Fibroblast of upper back skin (primary cell): ENCODE results near the gene CDRT4.
"Not testable (repeated sequence)": the region's sequence is repeated elsewhere in the genome, so short reads cannot be mapped to it uniquely, and the experiment has no call there.

Experiments
- DNase-seq: peaks from one replicate; pipeline ENCODE4 v3.0.0-alpha.2; 2013

Gene CDRT4

DNA sequence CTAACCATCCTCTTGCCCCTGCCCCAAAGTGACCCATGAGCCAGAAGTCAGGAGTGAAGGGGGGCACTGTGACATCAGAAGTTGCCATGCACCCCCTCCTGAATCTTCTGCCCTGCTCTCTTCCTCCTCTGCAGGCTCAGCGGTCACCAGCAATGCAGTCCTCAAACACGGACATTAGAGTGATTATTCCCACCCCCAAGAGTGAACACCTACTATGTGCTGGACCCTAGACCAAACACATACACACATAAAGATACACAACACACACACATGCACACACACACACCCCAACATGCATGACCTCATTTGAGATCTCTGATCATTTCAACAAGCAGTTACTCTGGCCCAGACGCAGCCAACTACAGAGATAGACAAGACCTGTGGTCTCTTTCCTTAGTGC is at the start of gene CDRT4:
TSS of gene CDRT4 (minus strand) at position 30 of the 400 bp plus-strand sequence. CDS start 27,383 bp downstream, outside the sequence.
- no peak for DNase-seq

DNA sequence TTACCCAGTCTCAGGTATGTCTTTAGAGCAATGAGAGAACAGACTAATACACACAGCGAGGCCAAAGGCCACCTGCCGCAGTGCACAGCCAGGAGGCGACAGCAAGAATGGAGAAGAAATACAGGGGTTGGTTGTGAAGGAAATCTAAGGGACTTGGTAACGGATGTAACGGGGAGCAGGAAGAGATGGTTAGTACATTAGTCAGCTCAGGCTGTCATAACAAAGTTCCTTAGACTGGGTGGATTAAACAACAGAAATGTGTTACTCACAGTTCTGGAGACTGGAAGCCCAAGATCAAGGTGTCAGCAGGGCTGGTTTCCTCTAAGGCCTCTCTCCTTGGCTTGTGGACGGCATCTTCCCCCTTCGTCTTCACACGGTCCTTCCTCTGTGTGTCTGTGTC is 48.7 kb upstream of the CDRT4 start:
- DNase-seq: peak; percentile 11

DNA sequence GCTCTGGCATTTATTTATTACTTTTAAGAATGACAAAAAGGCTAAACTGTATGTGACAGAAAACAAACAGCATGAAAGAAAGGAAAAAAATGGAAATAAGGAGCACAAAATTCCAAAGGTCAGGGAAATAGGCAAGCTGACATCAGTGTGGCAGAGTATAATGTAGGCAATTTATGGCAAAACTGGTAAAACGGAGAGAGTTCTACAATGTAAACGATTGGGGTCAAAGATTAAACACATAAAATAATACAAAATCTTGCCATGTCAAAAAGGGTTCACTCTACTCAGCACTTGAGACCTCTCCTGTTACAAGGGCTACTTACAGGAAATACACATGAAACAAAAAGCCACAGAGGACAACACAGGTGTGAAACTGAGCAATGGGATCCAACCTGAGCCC is 47.0 kb upstream of the CDRT4 start:
- DNase-seq: no peak

DNA sequence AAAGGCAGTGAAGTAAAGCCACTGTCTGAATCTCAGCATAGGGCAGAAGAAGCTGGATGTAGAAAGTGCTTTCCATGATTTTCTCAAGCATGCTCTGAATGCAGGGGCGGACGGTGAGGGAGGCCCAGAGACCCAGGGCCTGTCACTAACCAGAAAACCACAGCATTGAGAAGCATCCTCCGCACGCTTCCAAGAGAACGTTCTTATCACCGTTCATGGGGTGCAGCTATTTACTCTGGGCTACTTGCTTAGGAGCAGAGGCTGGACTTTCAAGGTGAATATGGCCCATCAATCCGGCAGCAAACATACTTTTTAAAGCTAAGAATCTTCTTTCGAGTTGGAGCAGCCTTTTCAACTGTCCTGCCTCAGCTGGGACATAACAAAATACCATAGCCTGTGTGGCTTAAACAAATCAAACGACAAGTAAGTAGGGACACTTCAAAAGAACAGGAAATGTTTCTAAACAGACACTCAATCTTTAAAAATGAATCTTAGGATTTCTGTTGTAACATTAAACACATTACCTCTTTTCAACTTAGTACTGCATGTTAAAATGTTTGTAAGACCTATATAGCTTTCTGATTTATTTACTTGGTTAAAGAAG is 46.5 kb upstream of the CDRT4 start:
- DNase-seq: no peak

DNA sequence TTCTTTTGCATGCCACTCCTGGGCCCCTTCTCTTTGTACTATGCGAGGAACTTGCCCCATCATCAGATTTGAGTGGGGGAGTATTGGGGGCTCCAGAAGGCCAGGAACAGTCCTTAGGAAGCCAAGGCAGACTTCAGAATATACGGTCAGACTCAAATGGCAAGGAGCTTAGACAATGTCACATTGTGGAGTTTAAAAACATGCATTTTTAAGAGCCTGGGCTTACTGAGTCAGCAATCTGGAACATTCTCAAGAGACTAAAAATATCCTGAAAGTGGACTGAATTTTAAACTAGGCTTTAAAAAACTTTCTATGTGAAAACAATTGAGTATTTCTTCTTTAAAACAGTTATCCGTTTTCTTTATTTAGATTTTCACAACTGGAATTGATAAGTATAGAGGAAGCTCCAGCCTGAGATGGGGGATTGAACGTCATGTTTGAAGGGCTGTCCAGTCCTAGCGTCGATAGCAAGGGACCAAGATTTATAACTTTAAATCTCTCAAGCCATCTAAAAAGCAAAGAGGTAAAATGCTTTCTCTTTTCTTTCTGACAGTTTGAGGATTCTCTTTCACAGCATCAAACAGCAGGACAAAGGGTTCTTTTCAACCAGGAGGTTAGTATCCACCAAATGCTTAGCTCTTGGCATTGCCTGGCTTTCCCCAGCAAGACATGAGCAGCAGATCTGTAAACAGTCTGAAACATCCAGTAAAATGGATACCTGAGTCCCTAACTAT is 45.8 kb upstream of the CDRT4 start:
- DNase-seq: peak; percentile 47

DNA sequence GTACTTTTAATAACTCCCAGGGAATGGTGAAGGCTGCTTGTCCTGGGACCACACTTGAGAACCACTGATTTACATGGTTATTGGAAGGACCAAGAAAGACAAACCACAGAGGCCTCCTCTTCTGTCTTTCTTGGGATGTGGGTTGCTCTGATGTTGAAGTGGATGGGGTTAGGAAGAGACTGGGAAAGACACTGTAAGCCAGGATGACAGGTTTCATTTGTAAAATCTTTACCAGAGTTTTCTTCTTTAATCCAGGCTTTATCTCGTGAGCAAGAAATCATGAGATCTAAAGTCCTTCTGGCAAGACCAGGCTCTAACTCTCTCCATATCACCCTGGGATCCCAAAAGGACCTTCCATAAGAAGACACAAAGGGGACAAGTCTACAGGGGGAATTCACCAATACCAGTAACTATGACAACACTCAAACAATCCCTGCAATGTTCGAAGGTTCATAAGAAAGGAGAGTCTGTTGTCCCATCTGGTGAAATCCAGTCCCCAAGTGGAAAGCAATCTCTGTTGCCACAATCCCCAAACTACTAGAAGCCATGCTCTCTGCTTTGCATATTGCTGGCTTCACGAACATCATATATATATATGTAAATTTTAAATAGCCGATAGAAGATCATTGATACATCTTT is 44.8 kb upstream of the CDRT4 start:
- no peak for DNase-seq

DNA sequence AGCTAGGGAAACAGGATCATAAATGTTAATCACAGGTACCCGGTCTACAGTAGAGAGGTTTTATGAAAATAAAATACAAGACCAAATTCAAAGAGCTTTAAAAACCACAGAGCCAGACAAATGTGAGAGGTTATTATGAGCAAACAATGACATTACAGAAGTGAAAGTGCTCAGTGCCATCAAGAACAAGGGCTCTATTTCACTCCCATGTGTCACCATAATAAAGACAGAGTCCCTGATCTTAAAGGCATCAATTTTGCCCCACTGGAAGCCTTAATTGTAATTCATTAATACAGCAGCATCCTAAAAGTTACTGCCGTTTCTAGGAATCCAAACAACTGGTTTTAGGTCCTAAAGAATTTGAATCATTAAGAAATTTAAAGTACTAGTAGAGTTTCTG is 43.7 kb upstream of the CDRT4 start:
- DNase-seq: no peak

DNA sequence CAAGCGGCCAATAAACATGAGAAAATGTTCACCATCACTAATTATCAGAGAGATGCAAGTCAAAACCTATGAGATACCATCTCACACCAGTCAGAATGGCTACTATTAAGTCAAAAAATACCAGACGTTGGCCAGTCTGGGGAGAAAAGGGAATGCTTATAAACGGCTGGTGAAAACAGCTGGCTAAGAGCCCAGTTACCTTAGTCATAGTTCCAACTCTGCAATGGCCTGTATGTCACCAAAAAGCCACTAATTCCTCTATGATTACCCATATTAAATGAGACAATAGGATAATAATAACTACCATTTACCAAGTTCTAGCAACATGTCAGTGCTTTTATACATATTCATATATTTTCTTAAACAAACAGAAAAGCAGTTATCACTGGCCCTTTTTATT is 42.9 kb upstream of the CDRT4 start:
- peak; percentile 72 for DNase-seq

DNA sequence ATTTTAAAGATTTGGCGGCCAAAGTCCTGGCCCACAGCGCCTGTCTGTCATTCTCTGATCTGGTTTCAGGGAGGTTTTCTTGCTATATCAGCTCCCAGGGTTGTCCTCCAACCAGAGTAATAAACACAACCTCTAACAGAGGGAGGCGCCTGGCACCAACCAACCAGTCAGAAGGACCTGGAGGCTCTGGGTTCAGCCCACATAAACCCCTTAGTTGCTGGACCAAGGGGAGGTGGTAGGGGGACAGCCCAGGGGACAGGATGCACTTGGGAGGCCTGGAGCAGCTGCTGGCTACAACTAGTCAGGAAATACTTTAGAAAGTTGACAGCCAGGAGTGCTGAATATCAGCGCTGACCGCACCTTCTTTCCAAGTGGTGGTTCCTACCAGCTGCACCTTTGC is 41.7 kb upstream of the CDRT4 start:
- no peak for DNase-seq

DNA sequence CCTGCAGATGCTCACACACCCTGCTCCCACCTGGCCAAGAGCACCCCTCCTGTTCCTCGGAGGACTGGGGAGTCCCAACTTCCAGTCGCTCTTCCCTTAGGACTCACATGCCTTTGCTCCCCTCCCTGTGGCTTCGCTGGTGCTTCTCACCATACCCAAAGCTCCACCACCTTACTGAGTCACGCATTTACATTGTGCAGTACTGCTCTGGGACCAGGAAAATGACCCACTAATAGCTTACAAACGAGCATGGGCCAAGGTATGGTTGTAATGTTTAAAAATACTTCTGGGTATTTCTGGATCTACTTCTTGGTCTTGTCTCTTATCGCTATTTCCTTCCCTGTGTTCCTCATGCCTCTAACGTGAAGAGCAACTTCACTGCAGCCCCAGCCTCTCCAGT is 41.0 kb upstream of the CDRT4 start:
- DNase-seq: no peak

DNA sequence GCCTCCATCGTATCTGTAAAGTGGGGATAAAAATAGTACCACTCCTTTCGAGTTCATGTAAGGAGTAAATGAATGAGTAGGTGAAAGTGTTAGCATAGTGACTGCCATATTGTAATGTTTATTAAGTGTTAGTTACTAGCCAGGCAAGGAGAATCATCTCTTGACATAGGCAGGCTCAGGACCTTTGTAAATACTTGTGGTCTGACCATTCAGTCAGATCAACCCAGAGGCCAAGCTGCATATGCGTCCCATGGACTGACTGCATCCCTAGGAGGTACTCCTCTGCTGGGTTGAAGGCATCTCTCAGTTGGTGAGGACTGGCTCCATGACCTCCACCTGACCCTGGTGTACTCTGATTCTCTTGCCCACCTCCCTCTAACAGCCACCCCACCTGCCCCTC is 40.5 kb upstream of the CDRT4 start:
- DNase-seq: no peak

DNA sequence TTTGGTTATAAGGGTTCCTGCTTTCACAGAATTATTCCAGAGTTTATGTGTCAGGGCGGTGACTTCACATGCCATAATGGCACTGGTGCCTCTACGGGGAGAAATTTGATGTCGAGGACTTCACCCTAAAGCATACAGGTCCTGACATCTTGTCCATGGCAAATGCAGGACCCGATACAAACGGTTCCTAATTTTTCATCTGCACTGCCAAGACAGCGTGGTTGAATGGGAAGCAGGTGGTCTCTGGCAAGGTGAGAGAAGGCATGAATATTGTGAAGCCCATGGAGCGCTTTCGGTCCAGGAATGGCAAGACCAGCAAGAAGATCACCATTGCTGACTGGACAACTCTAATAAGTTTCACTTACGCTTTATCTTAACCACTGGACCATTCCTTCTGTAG is 39.6 kb upstream of the CDRT4 start:
- DNase-seq: no peak

DNA sequence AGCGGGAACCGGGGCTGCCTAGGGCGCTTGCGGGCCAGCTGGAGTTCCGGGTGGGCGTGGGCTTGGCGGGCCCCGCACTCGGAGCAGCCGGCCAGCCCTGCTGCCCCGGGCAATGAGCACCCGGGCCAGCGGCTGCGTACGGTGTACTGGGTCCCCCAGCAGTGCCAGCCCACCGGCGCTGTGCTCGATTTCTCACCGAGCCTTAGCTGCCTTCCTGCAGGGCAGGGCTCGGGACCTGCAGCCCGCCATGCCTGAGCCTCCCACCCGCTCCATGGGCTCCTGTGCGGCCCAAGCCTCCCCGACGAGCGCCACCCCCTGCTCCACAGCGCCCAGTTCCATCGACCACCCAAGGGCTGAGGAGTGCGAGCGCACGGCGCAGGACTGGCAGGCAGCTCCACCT is 38.3 kb upstream of the CDRT4 start:
- not testable (repeated sequence) for DNase-seq

DNA sequence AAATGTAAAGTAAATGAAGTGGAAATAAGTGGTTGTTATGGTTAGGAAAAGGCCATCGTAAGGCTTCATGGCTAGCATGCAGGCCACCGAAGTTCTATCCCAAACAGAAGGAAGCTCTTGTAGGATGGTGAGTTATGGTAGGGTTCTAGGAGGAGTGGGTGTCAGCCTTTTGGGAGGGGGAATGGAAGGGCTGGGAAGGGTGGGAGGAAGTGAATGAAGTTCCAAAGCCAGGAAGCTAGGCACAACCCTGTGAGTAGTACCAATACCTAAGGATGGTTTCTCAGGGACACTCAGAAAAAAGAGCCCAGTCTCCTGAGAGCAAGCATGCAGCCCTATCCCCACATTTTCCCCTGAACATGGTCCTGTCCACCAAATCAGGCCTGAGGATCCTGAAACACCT is 36.3 kb upstream of the CDRT4 start:
- no peak for DNase-seq

DNA sequence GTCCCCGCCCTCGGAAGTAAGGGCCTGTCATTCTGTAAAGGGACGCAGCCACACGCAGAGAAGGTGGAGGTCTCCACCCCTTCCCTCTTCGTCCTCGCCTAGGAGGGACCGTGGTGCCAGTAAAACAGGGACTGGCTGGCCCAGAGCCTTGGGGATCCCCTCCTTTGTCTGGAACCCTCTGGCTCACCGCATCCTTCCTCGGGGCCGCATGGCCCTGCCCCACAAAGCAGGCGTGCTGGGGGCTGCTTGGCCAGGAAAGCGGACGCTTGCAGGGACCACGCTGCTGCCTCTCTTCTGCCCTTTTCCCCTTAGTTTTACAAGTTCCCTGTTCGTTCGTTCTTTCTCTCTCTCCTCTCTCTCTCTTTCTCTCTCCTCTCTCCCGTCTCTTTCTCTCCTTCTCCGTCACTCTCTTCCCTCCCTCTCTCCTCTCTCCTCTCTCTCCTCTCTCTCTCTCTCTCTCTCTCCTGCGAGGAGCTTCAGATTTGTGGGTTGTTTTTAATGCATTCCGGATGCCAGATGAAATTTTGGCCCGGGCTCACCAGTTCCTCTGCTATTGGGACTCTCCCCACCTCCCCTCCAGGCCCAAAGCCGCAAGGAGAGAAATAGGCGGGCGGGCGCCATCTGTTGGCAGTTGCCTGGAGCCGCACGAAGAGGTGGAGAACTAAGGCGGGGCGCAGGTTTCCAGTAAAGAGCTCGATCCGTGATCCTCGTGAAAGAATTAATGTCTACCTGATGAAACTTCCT is 35.1 kb upstream of the CDRT4 start:
- peak; percentile 97 for DNase-seq

DNA sequence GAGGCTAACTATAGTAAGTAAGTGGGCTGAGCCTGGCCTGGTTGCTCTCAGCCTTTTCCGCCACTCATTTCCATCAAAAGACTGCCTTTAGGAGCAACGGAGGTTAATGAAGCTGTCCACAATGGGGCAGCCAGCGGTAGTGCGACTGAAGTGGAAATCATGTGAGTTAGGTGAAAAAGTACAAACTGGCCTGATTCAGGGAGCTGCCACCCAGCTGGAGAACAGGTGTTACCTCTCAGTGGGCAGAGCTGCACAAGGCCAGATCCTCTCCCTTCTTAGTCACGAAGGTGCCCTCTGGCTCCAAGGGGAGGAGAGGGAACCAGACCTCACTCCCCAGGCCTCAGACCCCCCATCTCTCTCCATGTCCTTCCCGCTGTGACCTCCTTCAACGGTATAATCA is 34.4 kb upstream of the CDRT4 start:
- no peak for DNase-seq

DNA sequence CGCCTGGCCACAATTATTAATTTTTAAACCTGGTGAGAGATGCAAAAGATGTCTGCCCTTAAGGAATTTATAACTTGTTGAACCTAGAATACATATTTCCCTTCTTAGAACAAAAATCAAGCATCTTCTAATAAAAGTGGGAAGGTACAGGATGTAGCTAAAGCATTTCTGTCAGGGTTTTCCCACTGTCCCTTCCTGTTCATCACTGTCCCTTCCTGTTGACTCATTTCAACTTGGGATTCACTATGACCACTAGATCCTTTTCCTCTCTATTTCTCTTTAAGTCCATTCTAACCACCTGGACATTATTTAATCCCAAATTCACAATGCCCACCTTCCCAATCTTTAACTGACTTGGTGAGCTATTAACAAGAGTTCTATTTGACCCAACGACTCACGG is 33.9 kb upstream of the CDRT4 start:
- DNase-seq: no peak

DNA sequence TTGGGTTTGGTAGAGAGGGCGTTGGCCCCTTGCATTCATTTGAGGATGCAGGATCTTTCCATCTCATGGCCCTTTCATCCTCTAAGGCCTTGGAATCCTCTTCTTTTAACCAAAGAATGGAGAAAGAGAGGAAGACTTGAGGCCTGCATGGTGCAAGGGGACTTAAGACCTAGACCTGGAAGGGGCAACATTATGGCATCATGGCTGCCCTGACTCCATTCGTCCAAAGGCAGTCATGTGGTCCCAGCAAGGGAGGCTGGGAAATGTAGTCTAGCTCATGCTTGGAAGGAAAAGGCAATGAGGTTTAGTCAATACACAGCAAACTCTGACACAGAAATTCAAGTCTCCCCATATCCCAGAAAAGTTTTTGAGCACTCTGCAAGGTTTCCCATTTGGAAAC is 30.7 kb upstream of the CDRT4 start:
- DNase-seq: no peak

DNA sequence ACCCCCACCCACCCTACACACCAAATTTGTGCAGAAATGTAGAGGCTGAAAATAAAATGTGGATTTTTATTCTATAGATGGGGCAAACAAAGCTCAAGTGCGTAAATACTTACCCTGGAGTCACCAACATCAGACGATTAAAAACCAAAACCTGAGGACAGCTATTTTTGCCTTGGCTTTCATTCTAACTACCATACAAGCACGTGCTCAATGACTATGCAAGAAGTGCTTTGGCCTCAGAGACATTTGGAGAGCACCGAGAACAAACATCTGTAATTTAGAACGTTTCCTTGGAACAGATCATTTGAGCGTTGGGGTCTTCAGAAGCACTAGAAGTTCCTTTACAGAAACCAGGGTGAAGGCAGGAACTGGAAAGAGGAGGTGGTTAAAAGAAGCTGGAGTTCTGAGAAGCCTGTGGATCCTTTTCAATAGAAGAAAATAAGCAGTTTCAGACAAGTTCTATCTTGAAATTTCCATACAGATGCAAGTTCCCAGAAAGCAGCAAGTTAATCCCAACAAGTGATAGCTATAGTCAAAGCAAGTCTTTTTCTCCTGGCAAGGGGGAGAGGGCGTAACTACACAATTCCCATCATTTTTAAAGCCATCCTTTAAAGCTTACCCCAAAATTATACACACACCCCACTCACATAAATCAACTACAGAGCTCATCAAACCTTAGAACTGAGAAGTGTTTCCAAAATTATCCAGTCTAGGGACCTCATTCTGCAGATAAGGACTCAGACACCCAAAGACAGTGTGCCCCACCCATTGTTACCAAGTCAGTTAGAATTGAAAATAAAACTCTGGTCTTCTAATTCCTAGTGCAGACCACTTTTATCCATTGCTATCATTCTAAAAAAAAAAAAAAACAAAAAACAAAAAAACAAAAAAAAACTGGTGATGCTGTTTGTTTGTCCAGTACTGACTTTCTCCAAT is 29.6 kb upstream of the CDRT4 start:
- no peak for DNase-seq

DNA sequence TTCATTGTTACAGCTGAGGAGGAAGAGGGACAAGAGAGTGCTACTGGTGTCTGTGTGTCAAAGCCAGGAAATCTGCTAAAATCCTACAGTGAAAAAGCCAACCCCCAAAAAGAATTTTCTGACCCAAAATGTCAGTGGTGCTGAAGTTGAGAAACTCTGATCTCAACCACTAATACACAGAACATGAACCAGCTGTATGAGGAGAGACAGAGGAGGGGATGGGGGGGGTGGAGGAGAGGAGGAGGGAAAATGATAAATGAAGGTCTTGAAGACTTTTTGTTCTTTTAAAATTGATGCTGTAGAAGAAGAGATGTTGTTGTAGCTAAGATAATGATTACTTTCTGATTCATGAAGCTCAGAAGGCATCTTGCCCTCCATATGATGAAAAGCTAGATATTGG is 27.4 kb upstream of the CDRT4 start:
- no peak for DNase-seq

DNA sequence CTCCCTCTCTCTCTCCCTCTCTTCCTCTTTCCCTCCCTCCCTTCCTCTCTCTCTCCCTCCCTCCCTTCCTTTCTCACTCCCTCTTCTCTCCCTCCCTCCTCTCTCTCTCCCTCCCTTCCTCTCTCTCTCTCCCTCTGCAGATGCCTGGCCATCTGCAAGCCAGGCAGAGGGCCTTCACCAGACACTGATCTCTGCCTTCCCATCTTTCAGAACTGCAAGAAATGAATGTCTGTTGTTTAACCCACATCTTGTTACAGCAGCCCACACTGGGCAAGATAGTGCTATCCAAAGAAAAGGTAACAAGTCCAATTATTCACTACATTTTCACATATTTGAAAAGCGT is 26.2 kb upstream of the CDRT4 start:
- DNase-seq: no peak

DNA sequence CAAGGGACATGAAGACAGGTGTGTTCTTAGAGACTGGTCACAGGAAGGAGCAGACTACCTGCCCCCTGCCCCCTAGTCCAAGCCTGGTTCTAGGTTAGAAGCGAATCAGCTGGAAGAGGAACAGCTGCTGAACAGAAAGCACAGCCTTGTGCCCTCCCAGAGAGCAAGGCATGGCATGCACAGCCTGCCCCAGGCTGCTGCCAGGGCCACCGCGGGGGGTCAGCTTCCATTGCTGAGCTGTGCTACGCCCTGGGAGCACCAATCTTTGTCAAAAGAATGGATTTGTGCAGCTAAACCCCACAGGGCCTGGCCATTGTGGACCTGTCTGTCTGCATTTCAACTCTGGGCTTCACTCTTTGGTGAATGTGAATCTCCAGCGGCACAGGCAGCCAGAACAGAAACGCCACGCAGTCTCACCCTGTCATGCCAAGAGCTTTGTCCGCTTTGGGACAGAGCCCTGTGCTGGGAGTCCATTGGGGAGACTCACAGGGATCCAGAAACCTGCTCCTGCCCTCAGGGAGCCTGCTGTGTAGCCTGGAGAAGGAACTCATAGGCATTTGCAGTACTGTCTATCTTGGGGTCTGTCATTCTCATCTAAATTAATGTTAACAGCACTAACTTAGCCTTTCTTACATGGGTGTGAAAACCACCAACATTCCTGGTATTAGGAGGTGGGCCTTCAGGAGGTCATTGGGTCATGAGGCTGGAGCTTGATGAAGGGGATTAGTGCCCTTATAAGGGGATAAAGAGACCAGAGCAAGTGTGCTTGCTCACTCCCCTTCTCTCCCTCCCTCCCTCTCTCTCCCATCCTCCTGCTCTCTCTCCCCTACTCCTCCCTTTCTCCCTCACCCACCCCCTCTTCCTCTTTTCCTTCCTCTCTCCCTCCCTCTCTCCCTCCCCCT is 25.6 kb upstream of the CDRT4 start:
- DNase-seq: no peak
